Suppressor macrophage (primary cell): ENCODE data around the gene ERCC3.
"Not testable (repeated sequence)": the region's sequence is repeated elsewhere in the genome, so short reads cannot be mapped to it uniquely, and the experiment has no call there.

Source experiments
- DNase-seq, 4 experiments: peaks; one replicate each; pipeline ENCODE4 v3.0.0-alpha.2; 2020 to 2022

Gene ERCC3

GRCh38 chr2:127225186-127225960, 68.6 kb downstream of the ERCC3 start:
- no peak for DNase-seq

GRCh38 chr2:127224135-127224534, 69.8 kb downstream of the ERCC3 start:
- not testable (repeated sequence) for DNase-seq

- peak in 3 of 4 experiments; percentile 8 to 18 (median 12) for DNase-seq
These were observed 73.0 kb downstream of the ERCC3 start for GRCh38 chr2:127220768-127221527.

DNA sequence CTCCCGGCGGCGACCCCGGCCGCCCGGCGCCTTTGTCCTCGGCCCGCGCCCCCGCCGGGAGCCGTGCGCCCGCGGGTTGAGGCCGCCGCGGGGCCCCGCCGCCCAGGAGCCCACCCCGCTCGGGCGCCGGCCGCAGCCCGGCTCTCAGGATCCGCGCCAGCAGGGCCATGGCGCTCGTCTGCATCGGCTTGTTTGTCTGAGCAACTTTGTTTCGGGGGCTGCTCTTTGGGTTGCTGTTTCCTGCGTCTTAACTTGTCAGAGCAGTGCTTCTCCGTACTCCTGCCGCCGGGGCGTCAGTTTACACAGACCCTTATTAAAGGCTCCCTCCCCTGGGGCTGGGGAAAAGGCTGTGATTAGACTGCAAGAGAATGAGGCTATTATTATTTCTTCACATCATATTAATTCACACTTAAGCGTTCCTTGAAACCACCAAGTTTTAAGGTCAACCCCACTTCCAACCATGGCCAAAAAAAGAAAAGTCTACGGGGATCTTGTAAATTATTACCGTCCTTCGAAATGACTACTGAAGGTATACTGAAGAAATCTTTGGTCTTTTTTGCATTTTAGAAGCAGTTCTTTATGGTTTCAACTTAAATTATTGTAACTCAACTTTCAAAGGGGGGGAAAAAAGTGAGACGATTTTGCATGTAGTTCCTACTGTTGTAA, 73.7 kb downstream of the ERCC3 start, which contains the start of gene CYP27C1:
CYP27C1 (minus strand) TSS at position 198 of the 666 bp plus-strand sequence; CDS start at position 169, 29 bp downstream.
- DNase-seq, result peak in 3 of 4 experiments; percentile 4 to 18 (median 16)

DNA sequence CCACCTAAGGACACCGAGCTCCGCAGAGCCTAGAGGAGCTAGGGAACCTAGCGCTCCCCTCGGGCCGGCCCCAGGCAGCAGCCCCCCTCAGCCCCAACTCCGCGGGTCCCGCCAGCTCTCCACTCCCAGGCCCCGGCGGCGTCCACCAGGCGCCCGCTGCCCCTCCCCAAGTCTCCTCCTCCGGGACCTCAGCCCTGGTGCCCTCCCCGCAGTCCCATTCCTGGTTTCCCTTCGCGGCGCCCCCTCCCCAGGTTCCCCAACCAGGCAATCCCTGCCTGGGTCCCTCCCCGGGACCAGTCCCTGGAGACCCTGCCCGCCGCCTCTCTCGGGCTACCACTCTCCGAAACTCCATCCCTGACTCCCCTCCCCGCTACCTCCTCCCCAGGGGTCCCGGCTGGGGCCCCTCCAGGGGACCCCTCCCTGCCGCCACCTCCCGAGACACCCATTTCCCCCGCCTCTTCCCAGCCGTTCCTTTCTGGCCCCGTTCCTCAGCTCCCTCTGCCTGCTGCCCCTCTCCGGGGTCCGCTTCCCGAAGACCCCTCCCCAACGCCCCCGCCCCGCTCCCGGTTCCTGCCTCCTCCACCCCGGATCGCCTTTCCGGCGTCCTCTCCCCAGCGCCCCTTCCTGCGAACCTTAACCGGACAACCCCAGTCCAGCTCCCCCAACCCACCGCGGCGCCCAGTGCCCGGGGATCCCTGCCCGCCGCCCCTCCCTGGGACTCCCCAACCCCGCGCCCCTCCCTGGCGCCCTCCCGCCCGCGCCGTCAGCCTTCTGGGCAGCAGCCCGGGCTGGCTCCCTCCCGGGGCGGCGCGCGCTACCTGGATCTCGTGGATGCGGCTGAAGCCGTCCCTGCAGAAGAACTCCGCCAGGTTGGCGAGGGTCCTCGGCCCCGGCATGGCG, 74.5 kb downstream of the ERCC3 start:
- DNase-seq, result peak in 2 of 4 experiments; percentile 11 to 18

- DNase-seq, result peak in 2 of 4 experiments; percentile 8 to 33
These were observed 75.2 kb downstream of the ERCC3 start for GRCh38 chr2:127218812-127219170.

DNA sequence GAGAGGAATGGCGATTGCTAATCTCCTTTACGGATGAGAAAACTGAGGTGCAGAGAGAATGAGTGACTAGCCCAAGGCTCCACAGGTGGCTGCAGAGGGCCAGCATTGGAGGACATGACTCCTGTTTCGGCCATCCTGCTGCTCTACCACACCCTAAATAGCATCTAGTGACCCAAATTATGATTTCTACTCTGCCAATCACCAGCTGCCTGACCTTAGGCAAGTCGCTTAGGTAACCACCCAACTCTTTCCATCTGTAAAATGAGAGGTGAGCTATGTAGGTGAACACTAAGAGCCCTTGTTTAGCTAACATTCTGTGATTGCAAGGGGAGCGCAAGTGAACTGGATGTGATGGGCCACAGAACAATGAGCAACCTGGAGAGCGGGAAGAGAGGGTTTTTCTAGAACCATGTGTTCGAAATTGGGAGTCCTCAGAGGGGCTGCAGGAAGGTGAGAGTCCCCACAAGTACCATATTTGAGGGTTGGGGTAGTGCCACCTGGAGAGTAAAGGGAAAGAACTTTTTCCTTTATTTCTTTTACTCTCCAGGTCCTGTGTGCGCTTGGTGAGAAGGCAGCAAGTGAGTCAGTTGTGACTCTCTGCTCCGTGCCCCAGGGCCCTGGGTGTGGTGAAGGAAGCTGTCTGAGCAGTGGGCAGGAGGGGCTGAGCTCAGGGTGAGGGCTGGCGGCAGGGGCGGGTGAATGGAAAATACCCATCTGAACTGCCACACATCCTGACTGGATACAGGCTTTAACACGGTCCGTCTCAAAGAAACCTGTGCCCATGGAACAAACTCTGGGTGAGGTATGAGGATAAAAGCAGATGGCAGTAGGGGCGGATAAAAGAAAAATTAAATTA, 76.2 kb downstream of the ERCC3 start:
- DNase-seq, result no peak

DNA sequence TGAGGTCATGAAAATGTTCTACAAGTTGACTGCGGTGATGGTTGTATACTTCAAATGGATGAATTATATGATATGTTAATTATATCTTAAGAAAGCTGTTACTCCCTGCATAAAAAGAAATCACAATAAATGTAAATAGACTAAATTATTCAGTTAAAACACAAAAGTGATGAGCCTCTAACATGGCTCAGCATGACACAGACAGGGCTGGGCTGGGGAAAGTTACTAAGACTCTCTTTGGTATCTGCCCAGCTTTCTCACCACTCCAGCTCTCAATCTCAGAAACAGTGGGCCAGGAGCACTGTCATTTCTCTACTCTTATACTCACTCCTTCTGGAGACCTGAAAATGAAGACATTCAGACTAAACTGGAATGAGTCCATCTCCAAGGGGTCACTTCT, 77.4 kb downstream of the ERCC3 start:
- no peak for DNase-seq

DNA sequence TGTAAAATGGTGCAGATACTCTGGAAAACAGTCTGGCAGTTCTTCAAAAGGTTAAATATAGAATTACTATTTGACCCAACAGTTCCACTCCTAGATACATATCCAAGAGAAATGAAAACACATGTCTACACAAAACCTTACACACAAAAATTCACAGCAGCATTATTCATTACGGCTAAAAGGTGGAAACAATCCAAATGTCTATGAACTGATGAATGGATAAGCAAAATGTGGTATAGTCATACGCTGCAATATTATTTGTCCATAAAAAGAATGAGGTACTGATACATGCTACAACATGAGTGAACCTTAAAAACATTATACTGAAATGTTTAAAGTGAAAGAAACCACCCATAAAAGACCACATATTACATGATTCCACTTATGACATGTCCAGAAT, 77.8 kb downstream of the ERCC3 start:
- DNase-seq, result no peak

DNA sequence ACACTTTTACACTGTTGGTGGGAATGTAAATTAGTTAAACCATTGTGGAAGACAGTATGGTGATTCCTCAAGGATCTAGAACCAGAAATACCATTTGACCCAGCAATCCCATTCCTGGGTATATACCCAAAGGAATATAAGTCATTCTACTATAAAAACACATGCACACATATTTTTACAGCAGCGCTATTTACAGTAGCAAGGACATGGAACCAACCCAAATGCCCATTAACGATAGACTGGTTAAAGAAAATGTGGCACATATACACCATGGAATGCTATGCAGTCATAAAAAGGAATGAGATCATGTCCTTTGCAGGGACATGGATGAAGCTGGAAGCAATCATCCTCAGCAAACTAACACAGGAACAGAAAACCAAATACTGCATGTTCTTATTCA, 79.7 kb downstream of the ERCC3 start:
- DNase-seq, result not testable (repeated sequence)

- no peak for DNase-seq
These were observed 85.6 kb downstream of the ERCC3 start for GRCh38 chr2:127208313-127208712.
